H9 (cell line): ENCODE measurements around the gene LIX1. TPM values are rescaled to one million over a fixed set of nuclear protein-coding genes. Genes with fewer than 3 reads are reported as not detected.

Experiments used
- DNase-seq: peaks from one replicate; pipeline ENCODE4 v3.0.0-alpha.2; 2017
- H2AFZ ChIP-seq: one replicate; pipeline ENCODE4 v1.6.1; 2013; ENCODE audit warnings: mild to moderate bottlenecking, low read length, control low read depth, moderate library complexity
- H2AK5ac ChIP-seq: 2 replicates; pipeline ENCODE4 v1.6.1; 2013; ENCODE audit warnings: low read length, control low read depth, mixed read lengths; ENCODE audit not compliant: insufficient read length
- H2BK120ac ChIP-seq: one replicate; pipeline ENCODE4 v1.6.1; 2013; ENCODE audit warnings: low read depth, mild to moderate bottlenecking, low read length, control low read depth, inconsistent platforms; ENCODE audit not compliant: poor library complexity, severe bottlenecking
- H2BK12ac ChIP-seq: 2 replicates; pipeline ENCODE4 v1.6.1; 2013; ENCODE audit warnings: low read length, control low read depth, mixed read lengths, low read depth; ENCODE audit not compliant: insufficient read length
- H2BK15ac ChIP-seq: 2 replicates; pipeline ENCODE4 v1.6.1; 2013; ENCODE audit warnings: low read depth, low read length, control low read depth
- H2BK20ac ChIP-seq: one replicate; pipeline ENCODE4 v1.6.1; 2013; ENCODE audit warnings: low read depth, mild to moderate bottlenecking, low read length, control low read depth, inconsistent platforms; ENCODE audit not compliant: poor library complexity, severe bottlenecking
- H2BK5ac ChIP-seq: 2 replicates; pipeline ENCODE4 v1.6.1; 2013; ENCODE audit warnings: low read length, control low read depth, mixed read lengths; ENCODE audit not compliant: insufficient read length
- H3K14ac ChIP-seq: 2 replicates; pipeline ENCODE4 v1.6.1; 2013; ENCODE audit warnings: low read length, control low read depth; ENCODE audit not compliant: insufficient read depth
- H3K18ac ChIP-seq: 2 replicates; pipeline ENCODE4 v1.6.1; 2013; ENCODE audit warnings: low read depth, mild to moderate bottlenecking, mixed read lengths, low read length, control low read depth; ENCODE audit not compliant: insufficient read length
- H3K23ac ChIP-seq: 2 replicates; pipeline ENCODE4 v1.6.1; 2013; ENCODE audit warnings: low read length, control low read depth, mixed read lengths, low read depth; ENCODE audit not compliant: insufficient read length
- H3K23me2 ChIP-seq: 2 replicates; pipeline ENCODE4 v1.6.1; 2013; ENCODE audit warnings: low read depth, mild to moderate bottlenecking, mixed read lengths, low read length, control low read depth; ENCODE audit not compliant: insufficient read length, poor library complexity, severe bottlenecking
- H3K27ac ChIP-seq: 2 replicates; pipeline ENCODE4 v1.5.1; 2013; ENCODE audit warnings: low read length, control low read depth, mixed read lengths, low read depth; ENCODE audit not compliant: insufficient read length
- H3K27me3 ChIP-seq: 2 replicates; pipeline ENCODE4 v1.6.1; 2013; ENCODE audit warnings: low read length, control low read depth, inconsistent platforms; ENCODE audit not compliant: insufficient read depth
- H3K4ac ChIP-seq: 2 replicates; pipeline ENCODE4 v1.6.1; 2013; ENCODE audit warnings: low read depth, mild to moderate bottlenecking, control low read depth, inconsistent platforms, low read length, moderate library complexity
- H3K4me1 ChIP-seq: 2 replicates; pipeline ENCODE4 v1.6.1; 2013; ENCODE audit warnings: low read length, control low read depth, inconsistent platforms; ENCODE audit not compliant: insufficient read depth
- H3K4me2 ChIP-seq: 2 replicates; pipeline ENCODE4 v1.6.1; 2013; ENCODE audit warnings: low read length, control low read depth, mixed read lengths; ENCODE audit not compliant: insufficient read length, insufficient read depth
- H3K56ac ChIP-seq: 2 replicates; pipeline ENCODE4 v1.6.1; 2013; ENCODE audit warnings: low read depth, mild to moderate bottlenecking, mixed read lengths, low read length, control low read depth; ENCODE audit not compliant: insufficient read length
- H3K79me1 ChIP-seq: 2 replicates; pipeline ENCODE4 v1.6.1; 2013; ENCODE audit warnings: low read depth, mild to moderate bottlenecking, moderate library complexity, low read length, control low read depth, inconsistent platforms; ENCODE audit not compliant: insufficient read depth, poor library complexity, severe bottlenecking
- H3K79me2 ChIP-seq: 2 replicates; pipeline ENCODE4 v1.6.1; 2013; ENCODE audit warnings: low read length, control low read depth, inconsistent platforms; ENCODE audit not compliant: insufficient read depth
- H3K9ac ChIP-seq: 2 replicates; pipeline ENCODE4 v1.6.1; 2013; ENCODE audit warnings: low read length, control low read depth, mixed read lengths; ENCODE audit not compliant: insufficient read length; ENCODE audit errors: extremely low read depth
- H3K9me3 ChIP-seq: one replicate; pipeline ENCODE4 v1.6.1; 2013; ENCODE audit warnings: low read depth, low read length, inconsistent platforms; ENCODE audit not compliant: control insufficient read depth
- H3T11ph ChIP-seq: one replicate; pipeline ENCODE4 v1.6.1; 2013; ENCODE audit warnings: mild to moderate bottlenecking, low read length, control low read depth, inconsistent platforms
- H4K20me1 ChIP-seq: one replicate; pipeline ENCODE4 v1.6.1; 2013; ENCODE audit not compliant: control insufficient read depth, insufficient read length, insufficient read depth
- H4K5ac ChIP-seq: 2 replicates; pipeline ENCODE4 v1.6.1; 2013; ENCODE audit warnings: low read depth, mild to moderate bottlenecking, mixed read lengths, low read length, control low read depth; ENCODE audit not compliant: insufficient read length
- H4K8ac ChIP-seq: replicated peaks from 2 replicates; pipeline ENCODE4 v1.6.1; 2013; ENCODE audit warnings: low read length, control low read depth, mixed read lengths, low read depth; ENCODE audit not compliant: insufficient read length
- H4K91ac ChIP-seq: 2 replicates; pipeline ENCODE4 v1.6.1; 2013; ENCODE audit warnings: low read depth, mild to moderate bottlenecking, moderate library complexity, mixed read lengths, low read length, control low read depth; ENCODE audit not compliant: insufficient read length
- H3K27ac Mint-ChIP-seq, 3 experiments: 2 replicates in 2 of 3; 3 replicates in 1 of 3; pipeline ENCODE4 v1.8.0; 2020 to 2021; ENCODE audit warnings: mixed read lengths in 3 of 3, mild to moderate bottlenecking in 1 of 3, moderate library complexity in 1 of 3
- H3K27me3 Mint-ChIP-seq: 2 replicates; pipeline ENCODE4 v1.8.0; 2021; ENCODE audit warnings: low read depth, mild to moderate bottlenecking, moderate library complexity, mixed read lengths
- H3K36me3 Mint-ChIP-seq, 3 experiments: 2 replicates in 2 of 3; 3 replicates in 1 of 3; pipeline ENCODE4 v1.8.0; 2020 to 2021; ENCODE audit warnings: low read depth in 3 of 3, mixed read lengths in 3 of 3; ENCODE audit not compliant: insufficient read depth in 1 of 3
- H3K4me1 Mint-ChIP-seq, 2 experiments: 2 replicates each; pipeline ENCODE4 v1.8.0; 2020; ENCODE audit warnings: mixed read lengths in 2 of 2
- H3K4me3 Mint-ChIP-seq, 2 experiments: 2 replicates in 1 of 2; 3 replicates in 1 of 2; pipeline ENCODE4 v1.8.0; 2020 to 2021; ENCODE audit warnings: mild to moderate bottlenecking in 2 of 2, mixed read lengths in 2 of 2, moderate library complexity in 1 of 2
- H3K9me3 Mint-ChIP-seq, 2 experiments: 2 replicates in 1 of 2; 3 replicates in 1 of 2; pipeline ENCODE4 v1.8.0; 2020; ENCODE audit warnings: mild to moderate bottlenecking in 2 of 2, mixed read lengths in 2 of 2, moderate library complexity in 1 of 2
- CTCF ChIP-seq: fragments of 200-600 bp; sonication (generic); conservative IDR thresholded peaks from 3 replicates; pipeline ENCODE4 v1.8.0; 2021; ENCODE audit warnings: antibody characterized with exemption, mild to moderate bottlenecking
- whole genome bisulfite sequencing: extraction: QIAGEN DNeasy Blood & Tissue Kit; methylation state at CpG from one replicate; pipeline ENCODE4 v1.1.7; 2013; ENCODE audit warnings: missing lambda C conversion rate, low lambda C conversion rate, mixed read lengths; ENCODE audit not compliant: insufficient read length; ENCODE audit errors: extremely low coverage; 5-methylcytosine and 5-hydroxymethylcytosine counted together
- total RNA-seq: library from RNA; stranded (reverse); gene quantifications from 2 replicates; pipeline ENCODE4 v1.2.1, GENCODE V29; 2021

Gene LIX1
- total RNA-seq, 1 experiment from 2014 or later = 0.13 TPM

DNA sequence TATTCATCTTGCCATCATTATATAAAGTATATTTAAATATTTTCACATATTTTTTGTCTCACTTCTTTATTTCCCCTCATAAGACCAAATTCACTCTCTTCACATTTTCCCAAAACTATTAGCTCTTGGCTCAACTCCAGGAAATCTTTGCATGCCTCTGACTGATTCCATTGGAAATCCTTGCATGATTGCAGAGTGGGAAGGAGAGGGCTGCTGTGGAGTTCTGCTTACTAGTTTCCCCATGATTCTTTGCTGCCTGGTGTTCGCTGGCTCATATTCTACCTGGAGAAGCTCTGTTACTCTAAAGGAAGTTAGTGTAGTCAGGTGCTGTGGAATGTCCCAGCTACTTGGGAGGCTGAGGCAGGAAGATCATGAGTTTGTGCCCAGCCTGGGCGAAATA is 41.9 kb downstream of the LIX1 start:
- Histone ChIP-seq H3K18ac (no peak overlapping the region), H3K27ac (no peak overlapping the region), H3K79me1 (no peaks in the 10 kb centered on the region), H4K20me1 (no peaks in the 10 kb centered on the region), H3T11ph (no peak overlapping the region), H3K23me2 (no peaks in the 10 kb centered on the region), H3K23ac (no peak overlapping the region), H3K4me2 (no peak overlapping the region), H2BK15ac (no peak overlapping the region), H3K14ac (no peak overlapping the region), H3K27me3 (no peaks in the 10 kb centered on the region), H4K5ac (no peak overlapping the region), H3K9me3 (no peaks in the 10 kb centered on the region), H3K4me1 (peaks cover 4% of the 10 kb centered on the region; the same call in 1 of the 2 replicates), H4K8ac (no peak overlapping the region), H2AFZ (no peak overlapping the region), H4K91ac (no peak overlapping the region), H2BK20ac (no peak overlapping the region), H3K9ac (no peak overlapping the region), H3K56ac (no peak overlapping the region), H2BK5ac (no peak overlapping the region), H3K4ac (no peak overlapping the region), H2BK12ac (no peak overlapping the region), H2BK120ac (no peak overlapping the region), H3K79me2 (no peaks in the 10 kb centered on the region), H2AK5ac (no peak overlapping the region)
- Mint-ChIP-seq H3K4me1 (peaks cover 37 to 47% of the 10 kb centered on the region in 2 experiments), H3K36me3 (peaks cover 0 to 4% (median 0%) of the 10 kb centered on the region in 3 experiments; a peak in 1 of 7 replicates), H3K9me3 (no peaks in the 10 kb centered on the region), H3K27me3 (no peaks in the 10 kb centered on the region), H3K27ac (no peak overlapping the region), H3K4me3 (no peak overlapping the region)
- no peak for DNase-seq
- no peak for TF ChIP-seq CTCF
- WGBS = no CpG with 5 or more reads among the region's 2 CpGs
